Measurements from ENCODE around the gene LRR1.
"Not testable (repeated sequence)": the region's sequence is repeated elsewhere in the genome, so short reads cannot be mapped to it uniquely, and the experiment has no call there.

The LRR1 gene

DNA sequence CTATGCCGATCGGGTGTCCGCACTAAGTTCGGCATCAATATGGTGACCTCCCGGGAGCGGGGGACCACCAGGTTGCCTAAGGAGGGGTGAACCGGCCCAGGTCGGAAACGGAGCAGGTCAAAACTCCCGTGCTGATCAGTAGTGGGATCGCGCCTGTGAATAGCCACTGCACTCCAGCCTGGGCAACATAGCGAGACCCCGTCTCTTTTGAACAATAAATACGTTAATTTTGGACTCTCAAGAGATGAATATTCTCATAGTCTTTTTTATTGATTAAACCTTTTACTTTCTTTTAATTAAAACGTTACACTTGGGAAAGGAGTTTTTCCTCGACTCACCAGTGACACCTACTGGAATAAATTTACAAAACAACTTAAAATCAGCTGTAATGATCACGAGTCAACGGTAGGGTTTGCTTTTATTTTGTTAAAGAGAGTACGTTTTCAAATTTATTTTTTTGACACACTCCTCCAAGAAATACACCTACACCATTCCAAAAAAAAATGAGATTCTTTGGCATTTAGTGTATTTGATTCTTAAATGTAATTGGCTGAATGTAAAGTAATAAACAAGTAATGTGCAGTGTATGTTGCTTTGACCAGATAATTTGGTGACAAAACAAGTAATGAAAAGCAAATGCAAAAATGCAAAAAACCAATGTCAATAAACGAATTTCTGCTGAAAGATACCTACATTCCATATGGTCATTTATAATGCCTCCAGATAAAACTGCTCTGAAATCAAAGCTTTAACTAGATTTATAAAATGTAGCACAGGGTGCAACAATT is 11.9 kb upstream of the LRR1 start:
- DNase-seq, result peak; percentile 81

GRCh38 chr14:49589387-49589786 is 9.4 kb upstream of the LRR1 start:
- DNase-seq, result no peak

DNA sequence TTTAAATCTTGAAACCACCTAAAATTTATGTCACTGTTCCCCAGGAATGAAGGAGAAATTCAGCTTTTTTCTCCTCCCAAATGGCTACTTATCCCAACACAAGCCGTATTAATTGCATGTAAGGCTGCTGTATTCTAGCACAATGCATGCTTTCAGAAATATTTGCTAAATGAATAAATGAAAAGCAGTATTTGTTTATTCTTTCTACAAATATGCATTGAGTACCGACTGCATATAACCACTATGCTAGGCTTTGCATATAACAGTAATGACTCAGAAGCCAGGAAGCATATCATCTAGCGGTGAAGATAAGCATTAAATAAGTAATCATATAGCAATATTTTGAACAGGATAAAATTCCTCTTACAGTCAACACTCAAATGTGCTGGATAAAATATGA is 5.7 kb upstream of the LRR1 start:
- no peak for DNase-seq

DNA sequence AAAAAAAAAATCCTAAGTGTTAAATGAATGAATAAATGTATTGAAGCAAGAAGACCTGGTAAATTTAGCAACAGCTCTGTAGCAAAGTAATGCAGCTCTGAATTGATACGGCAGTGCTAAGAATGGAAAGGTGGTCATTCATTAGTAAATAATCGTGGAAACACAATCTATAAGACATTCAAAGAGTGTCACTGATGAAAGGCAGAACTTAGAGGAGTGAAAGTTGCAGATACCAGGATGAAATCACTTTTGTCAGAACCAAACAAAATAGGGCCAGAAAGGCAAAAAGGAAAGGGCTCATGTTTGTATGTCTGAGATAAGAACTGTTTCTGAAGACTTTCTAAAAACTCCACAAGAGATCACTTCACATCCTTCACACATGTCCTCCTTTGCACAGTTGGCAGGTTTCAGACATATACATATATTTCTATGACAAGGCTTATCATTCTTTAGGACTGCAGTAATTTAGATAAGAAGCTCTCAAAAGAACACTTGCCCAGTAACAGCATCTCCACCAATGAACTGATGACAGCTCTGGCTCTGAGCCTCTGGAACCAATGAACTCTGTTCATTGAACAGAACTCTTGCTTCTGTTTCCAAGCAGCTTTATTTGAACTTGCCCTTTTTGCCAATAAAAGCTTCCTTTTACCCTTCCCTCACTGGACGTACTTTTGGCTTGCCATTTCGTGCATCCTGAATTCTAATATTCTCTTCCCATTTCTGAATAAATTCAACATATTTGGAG is 4.2 kb upstream of the LRR1 start:
- no peak for DNase-seq

- no peak for DNase-seq
These were observed 603 bp upstream of the LRR1 start for GRCh38 chr14:49598189-49598484.

DNA sequence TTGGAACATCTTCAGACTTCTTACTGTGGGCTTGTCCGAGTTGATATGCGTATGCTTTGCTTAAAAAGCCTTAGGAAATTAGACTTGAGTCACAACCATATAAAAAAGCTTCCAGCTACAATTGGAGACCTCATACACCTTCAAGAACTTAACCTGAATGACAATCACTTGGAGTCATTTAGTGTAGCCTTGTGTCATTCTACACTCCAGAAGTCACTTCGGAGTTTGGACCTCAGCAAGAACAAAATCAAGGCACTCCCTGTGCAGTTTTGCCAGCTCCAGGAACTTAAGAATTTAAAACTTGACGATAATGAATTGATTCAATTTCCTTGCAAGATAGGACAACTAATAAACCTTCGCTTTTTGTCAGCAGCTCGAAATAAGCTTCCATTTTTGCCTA is 8.8 kb downstream of the LRR1 start:
- DNase-seq, result no peak

DNA sequence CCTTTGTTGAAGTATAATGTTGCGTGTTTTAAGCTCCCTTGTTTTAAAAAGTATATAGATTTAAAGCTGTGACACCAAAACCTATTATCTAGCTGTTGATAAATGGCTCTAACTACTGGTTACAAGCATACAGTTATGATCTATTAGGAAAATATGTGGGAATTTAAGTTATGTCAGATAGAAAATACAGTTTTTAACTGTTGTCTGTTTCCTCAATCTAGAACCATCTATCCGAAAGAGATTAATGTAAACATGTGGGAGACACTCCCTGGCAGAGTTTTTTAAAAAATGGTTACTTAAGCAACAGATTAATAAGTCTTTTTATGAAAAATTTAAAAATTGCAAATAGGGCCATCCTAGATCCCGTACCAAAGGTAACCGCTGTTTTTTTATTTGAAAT is 13.5 kb downstream of the LRR1 start:
- no peak for DNase-seq

- no peak for DNase-seq
These were observed 13.9 kb downstream of the LRR1 start for GRCh38 chr14:49612671-49613070.

- DNase-seq, result no peak
These were observed 15.5 kb downstream of the LRR1 start for GRCh38 chr14:49614196-49614595.

DNA sequence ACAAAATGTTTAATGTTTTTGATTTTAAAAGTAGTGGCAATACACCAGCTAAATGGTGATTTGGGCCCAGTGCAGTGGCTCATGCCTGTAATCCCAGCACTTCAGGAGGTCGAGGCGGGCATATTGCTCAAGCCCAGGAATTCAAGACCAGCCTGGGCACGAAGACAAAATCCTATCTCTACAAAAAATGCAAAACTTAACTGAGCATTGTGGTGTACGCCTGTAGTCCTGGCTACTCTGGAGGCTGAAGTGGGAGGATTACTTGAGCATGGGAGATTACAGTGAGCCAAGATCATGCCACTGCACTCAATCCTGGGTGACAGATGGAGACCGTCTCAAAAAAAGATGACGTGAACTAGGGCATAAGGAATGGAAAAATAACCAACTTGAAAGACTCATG is 17.0 kb downstream of the LRR1 start:
- DNase-seq, result no peak

DNA sequence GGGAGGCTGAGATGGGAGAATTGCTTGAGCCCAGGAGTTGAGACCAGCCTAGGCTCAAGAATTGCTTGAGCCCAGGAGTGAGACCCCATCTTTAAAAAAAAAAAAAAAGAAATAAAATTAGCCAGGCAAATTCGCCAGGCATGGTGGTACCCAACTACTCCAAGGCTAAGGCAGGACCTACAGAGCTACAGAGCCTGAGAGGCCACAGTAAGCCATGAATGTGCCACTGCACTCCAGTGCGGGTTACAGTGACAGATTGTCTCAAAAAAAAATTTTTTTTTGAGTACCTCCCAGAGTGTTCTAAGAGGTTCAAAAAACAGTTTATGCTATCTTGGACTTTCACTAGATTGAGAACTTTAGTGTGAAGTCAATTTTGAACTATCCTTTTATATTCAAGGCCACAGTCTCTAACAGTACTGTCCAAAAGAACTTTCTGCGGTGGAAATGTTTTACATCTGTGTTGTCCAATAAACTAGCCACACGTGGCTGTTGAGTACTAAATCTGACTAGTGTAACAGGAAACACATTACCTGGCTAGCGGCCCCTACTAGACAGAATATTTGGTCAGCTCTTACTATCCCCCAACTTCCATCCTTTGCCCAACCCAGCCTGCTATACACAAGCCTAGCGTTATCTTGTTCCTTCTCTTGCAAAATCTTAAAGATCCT is 19.2 kb downstream of the LRR1 start:
- no peak for DNase-seq

GRCh38 chr14:49619273-49619672 is 20.5 kb downstream of the LRR1 start:
- DNase-seq, result not testable (repeated sequence)

DNA sequence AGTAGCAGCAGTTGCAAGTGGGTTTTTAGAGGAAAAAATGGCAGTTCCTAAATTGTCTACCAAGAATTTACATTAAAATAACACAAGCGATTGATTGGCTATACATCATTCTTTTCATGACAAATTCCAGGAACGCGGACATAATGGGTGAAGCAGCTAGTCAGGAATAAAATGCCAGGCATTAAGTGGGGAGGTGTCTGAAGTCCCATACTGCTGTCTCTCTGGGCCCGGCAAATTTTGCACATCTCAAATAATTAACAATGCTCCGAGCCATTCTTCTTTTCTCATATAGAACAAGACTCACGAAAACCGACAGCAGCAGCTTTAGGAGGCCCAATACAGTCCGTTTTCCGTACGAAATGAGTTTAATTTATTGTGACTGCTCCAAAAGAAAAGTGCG is 21.0 kb downstream of the LRR1 start:
- no peak for DNase-seq

DNA sequence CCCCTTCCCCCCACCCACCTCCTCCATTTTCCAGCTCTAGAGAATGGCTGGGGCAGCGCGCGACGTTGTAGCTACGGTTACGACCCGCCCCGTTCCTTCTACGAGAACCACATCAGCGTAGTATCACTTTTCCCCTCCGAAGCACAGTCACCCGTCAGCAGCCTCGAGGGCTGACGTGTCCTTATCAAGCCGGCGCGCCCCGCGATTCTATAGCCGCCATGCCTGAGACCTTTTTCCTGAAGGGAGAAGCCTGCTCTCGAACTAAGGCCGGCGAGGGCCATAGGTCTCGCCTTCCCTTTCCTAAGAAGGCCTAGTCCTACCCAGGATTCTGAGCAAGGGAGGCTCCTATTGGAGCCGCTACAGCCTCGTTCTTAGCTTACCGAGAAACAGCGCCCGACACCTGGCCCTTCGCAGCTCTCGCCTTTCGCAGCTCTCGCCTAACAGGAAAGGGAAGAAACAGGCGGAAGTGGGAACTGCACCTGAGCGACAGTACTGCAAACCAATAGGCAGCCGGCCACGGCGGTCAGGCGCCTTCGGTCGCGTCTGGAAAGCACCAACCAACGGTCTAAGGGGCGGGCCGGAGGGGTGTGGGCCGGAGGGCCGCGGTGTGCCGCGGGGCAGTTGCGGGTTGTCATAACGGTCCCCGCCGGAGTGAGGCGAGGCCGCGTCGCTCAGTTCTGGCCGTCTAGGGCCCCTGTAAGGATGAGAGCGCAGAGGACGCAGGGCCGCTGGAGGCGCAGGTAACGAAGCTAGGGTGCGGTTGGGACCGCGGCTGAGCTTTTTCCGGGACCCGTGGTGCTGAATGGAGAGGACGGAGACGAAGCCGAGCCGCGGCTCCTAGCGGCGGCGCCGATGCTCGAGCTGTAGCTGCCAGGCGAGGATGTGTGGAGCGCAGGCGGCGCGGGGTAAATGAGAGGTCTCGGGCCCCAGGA is 21.7 kb downstream of the LRR1 start, which contains the start of the genes MGAT2 and RPL36AL:
TSS of gene MGAT2 (plus strand) at position 618 of the 932 bp plus-strand sequence. CDS start 470 bp downstream, outside the sequence.
TSS of gene RPL36AL (minus strand) at position 445 of the 932 bp plus-strand sequence. CDS start 1,522 bp downstream, outside the sequence.
- peak; percentile 99 for DNase-seq

DNA sequence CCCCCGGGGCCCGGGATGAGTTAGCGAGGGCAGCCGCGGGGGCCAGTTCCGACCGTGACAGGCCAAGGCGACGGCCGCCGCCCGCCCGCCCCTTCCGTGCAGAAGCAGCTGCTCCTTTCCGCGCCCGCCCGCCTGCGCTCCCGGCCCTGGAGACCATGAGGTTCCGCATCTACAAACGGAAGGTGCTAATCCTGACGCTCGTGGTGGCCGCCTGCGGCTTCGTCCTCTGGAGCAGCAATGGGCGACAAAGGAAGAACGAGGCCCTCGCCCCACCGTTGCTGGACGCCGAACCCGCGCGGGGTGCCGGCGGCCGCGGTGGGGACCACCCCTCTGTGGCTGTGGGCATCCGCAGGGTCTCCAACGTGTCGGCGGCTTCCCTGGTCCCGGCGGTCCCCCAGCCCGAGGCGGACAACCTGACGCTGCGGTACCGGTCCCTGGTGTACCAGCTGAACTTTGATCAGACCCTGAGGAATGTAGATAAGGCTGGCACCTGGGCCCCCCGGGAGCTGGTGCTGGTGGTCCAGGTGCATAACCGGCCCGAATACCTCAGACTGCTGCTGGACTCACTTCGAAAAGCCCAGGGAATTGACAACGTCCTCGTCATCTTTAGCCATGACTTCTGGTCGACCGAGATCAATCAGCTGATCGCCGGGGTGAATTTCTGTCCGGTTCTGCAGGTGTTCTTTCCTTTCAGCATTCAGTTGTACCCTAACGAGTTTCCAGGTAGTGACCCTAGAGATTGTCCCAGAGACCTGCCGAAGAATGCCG is 22.6 kb downstream of the LRR1 start:
- peak; percentile 83 for DNase-seq

DNA sequence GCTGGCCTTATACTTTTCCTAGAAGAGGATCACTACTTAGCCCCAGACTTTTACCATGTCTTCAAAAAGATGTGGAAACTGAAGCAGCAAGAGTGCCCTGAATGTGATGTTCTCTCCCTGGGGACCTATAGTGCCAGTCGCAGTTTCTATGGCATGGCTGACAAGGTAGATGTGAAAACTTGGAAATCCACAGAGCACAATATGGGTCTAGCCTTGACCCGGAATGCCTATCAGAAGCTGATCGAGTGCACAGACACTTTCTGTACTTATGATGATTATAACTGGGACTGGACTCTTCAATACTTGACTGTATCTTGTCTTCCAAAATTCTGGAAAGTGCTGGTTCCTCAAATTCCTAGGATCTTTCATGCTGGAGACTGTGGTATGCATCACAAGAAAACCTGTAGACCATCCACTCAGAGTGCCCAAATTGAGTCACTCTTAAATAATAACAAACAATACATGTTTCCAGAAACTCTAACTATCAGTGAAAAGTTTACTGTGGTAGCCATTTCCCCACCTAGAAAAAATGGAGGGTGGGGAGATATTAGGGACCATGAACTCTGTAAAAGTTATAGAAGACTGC is 23.4 kb downstream of the LRR1 start:
- peak; percentile 41 for DNase-seq

DNA sequence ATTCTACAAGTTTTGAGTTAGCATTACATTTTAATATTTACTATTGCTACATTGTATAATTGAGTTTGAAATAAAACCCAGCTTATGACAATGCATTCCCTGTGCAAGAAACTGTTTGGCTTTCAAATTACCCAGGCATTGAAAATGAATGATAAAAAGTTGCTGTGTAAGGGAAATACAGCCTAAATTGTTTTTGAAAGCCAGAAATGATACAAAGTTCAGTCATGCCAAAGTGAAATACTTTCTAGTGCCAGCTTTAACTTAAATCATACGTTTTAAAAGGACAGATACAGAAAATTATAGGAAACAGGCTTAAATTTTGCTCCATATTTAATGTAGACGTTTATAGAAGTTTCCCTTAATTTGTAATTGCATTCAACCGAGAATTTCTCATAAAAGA is 24.6 kb downstream of the LRR1 start:
- no peak for DNase-seq

DNA sequence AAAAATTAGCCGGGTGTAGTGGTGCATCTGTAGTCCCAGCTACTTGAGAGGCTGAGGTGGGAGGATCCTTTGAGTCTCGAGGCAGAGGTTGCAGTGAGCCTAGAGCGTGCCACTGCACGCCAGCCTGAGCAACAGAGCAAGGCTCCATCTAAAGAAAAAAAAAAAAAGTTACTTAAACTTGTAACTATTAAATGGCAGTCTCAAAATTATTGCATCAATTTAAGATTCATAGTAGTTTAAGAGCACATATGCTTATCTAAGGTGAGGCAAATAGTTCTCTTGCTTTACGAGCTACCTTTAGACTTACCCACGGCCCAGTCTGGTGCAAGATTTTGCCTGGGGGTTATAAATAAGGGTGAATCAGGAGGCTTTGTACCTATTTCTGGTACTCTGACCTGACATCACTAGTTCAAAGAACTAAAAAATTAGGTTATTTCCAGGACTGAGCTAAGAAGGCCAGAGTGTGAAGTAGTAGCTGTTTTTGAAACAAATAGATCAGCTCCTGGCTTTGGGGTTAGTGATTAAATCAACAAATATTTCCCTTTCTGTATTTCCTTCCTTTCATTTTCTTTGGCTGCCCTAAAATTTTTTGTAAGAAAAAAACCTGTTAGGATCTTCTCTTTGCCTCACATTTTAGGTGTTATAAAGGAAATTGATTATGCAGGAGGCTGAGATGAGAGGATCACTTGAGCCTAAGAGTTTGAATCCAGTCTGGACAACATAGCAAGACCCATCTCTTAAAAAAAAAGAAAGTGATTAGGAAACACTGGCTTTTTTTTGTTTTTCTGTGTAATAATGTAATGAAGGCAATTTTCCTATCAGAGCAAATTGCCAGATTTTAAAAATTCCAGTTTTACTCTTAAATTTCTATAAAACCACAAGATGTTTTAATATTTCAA is 25.4 kb downstream of the LRR1 start:
- DNase-seq, result no peak

DNA sequence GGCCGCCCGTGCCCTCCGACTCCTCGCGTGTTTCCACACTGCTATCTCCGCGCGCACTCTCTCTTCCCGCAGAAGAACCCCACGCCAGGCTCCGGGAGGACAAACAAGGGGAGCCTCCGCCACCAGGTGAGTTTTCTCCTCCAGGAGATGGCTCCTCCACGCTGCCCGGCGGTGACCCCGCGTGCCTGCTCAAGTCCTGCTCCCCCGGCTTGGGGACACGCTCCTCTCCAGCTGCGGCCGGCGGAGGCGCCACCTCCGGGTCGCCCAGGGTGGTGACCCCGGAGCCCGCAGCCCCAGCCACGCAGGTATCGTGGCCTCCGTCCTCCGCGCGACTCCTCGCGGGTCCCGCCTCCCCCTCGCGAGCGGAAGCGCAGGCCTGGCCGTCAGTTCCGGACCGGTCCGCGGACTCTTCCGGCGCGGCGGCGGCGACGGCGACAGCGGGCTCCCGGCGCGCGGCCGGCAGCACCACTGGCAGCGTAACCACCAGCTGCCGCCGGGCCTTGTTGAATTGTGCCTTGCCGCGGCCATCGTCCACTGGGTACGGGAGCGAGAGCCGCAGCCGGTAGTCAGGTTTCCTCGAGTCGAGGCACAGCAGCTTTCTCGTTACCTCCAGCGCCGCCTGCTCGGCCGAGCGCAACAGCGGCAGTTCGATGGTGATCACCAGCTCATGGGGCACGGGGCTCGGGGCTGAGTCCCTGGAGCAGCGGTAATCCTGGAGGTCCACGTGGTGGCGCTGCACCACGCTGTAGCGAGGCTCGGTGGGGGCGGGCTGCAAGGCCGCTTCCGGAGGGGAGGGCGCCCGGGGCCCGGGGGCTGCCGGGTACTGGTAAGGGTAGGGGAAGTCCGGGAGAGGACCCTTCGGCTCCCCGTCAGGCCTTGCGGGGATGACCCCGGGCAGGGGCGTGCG is 35.2 kb downstream of the LRR1 start:
- DNase-seq, result peak; percentile 98

Data from NCI-H69 (cell line).